Right lobe of liver (tissue), 6 donors: ENCODE results near the gene ENTR1. TPM values are rescaled to one million over a fixed set of nuclear protein-coding genes. Genes with fewer than 3 reads are reported as not detected.

Experiments
- ATAC-seq, 4 donors: fragments of 200-7000 bp; cut with Tn5 transposase; one replicate each; pipeline ENCODE4 v1.9.1; 2020; ENCODE audit warnings: mild to moderate bottlenecking in 4 of 4, moderate library complexity in 4 of 4
- DNase-seq, 3 donors: peaks; one replicate each; pipeline ENCODE4 v3.0.0-alpha.2; 2020
- H3K27ac ChIP-seq, 3 donors: fragments of 200-600 bp; one replicate each; pipeline ENCODE4 v1.8.0; 2022
- H3K27me3 ChIP-seq, 2 donors: fragments of 200-600 bp; one replicate each; pipeline ENCODE4 v1.8.0; 2022
- H3K36me3 ChIP-seq, 4 donors: fragments of 200-600 bp; sonication (generic) in 1 of 4; one replicate each; pipeline versions ENCODE4 v1.5.1 to v1.8.0; 2017 to 2022; ENCODE audit warnings: control low read depth in 1 of 4
- H3K4me1 ChIP-seq, 4 donors: fragments of 200-600 bp; sonication (generic) in 1 of 4; one replicate each; pipeline versions ENCODE4 v1.5.1 to v1.8.0; 2017 to 2022; ENCODE audit warnings: control low read depth in 1 of 4
- H3K4me3 ChIP-seq, 3 donors: fragments of 200-600 bp; one replicate each; pipeline ENCODE4 v1.8.0; 2022
- H3K9me3 ChIP-seq, 4 donors: fragments of 200-600 bp; sonication (generic) in 1 of 4; one replicate each; pipeline versions ENCODE4 v1.5.1 to v1.8.0; 2017 to 2022; ENCODE audit warnings: control low read depth in 1 of 4
- CTCF ChIP-seq, 4 donors: fragments of 200-600 bp in 3 of 4; fragments of 450-650 bp in 1 of 4; IDR thresholded peaks; one replicate each; pipeline versions ENCODE4 v1.5.1 to v1.8.0; 2016 to 2022; ENCODE audit warnings: antibody characterized with exemption in 4 of 4, mild to moderate bottlenecking in 2 of 4
- POLR2A ChIP-seq: fragments of 450-650 bp; IDR thresholded peaks from one replicate; pipeline ENCODE4 v1.6.1; 2017; ENCODE audit warnings: antibody characterized with exemption, mild to moderate bottlenecking
- WGBS: methylation state at CpG from one replicate; pipeline ENCODE4 v1.1.6; 2018; ENCODE audit warnings: low coverage, low lambda C conversion rate; ENCODE audit not compliant: insufficient coverage; ENCODE audit errors: missing lambda C conversion rate; 5-methylcytosine and 5-hydroxymethylcytosine counted together
- intact Hi-C, 2 donors: fragments of 100-400 bp; cut with DNase I; formaldehyde crosslinking; loops; one replicate each; pipeline versions ENCODE4 v1.11.2 to v1.14.1; 2022
- total RNA-seq, 6 experiments: library from RNA; depleted of rRNA in 2 of 6; stranded (reverse); fragments of >200 nt in 2 of 6; fragmentation: NEBNext Ultra II Directional in 3 of 6; extraction: Animal tissue kit (Norgen Biotek cat#: 25700) in 3 of 6; gene quantifications; one replicate each; pipeline versions ENCODE4 v1.1.0 to v1.2.4, GENCODE V29; 2016 to 2023
- donor health status: DM: no; HTN: yes; CAD: no.
- donor health status: DM: no; HTN: no; CAD: no.
- donor health status: DM: no; HTN: no; CAD: no.
- donor health status: DM: no; HTN: yes; CAD: no.
- donor health status: DM: no; HTN: yes; CAD: no.

Gene ENTR1
- total RNA-seq, 6 experiments from 2014 or later = 27.9 to 53.5 (median 35.4) TPM

- peaks cover 0 to 33% (median 11%) of the 10 kb centered on the region in 4 donors for H3K36me3 ChIP-seq
- DNase-seq = no peak
- peaks cover 0 to 13% (median 2%) of the 10 kb centered on the region in 4 donors for H3K4me1 ChIP-seq
- no peak for ATAC-seq
- no peak overlapping the region for H3K4me3 ChIP-seq
- no peak for TF ChIP-seq POLR2A
- H3K27me3 ChIP-seq = no peaks in the 10 kb centered on the region
- no peaks in the 10 kb centered on the region for H3K9me3 ChIP-seq
- 100% methylated on average over 1 of the region's 13 CpGs for WGBS
- H3K27ac ChIP-seq = no peak overlapping the region
- intact Hi-C loops = no loop called here
These were observed 8.3 kb downstream of the ENTR1 start for GRCh38 chr9:136402067-136402466.

GRCh38 chr9:136401173-136401922, 9.1 kb downstream of the ENTR1 start:
- no peak for ATAC-seq
- intact Hi-C loops = no loop called here

GRCh38 chr9:136400038-136400834, 10.2 kb downstream of the ENTR1 start, which contains the start of gene SNAPC4:
SNAPC4 (minus strand) TSS chr9:136400170; CDS start chr9:136398428, 1,742 bp downstream.
- peaks cover 0 to 19% (median 8%) of the 10 kb centered on the region in 4 donors for H3K36me3 ChIP-seq
- peak; percentile 90 for DNase-seq
- no peaks in the 10 kb centered on the region for H3K27me3 ChIP-seq
- WGBS = 0% methylated on average over 6 of the region's 71 CpGs
- intact Hi-C loops = no loop called here
- peak; percentile 97 for TF ChIP-seq CTCF (IDR thresholded peaks at IDR 0.05)
- TF ChIP-seq POLR2A = peak; percentile 71
- H3K27ac ChIP-seq = peak within 1 kb of the TSS; percentile 23 to 55 (median 51)
- H3K4me3 ChIP-seq = peak within 1 kb of the TSS; percentile 96 to 99 (median 97)
- H3K9me3 ChIP-seq = no peaks in the 10 kb centered on the region
- ATAC-seq = peak; percentile 80 to 89 (median 82)
- H3K4me1 ChIP-seq = peaks cover 0 to 28% (median 10%) of the 10 kb centered on the region in 4 donors

More at GRCh38 chr9:136401173-136401922, 9.1 kb downstream of the ENTR1 start:
- no peak for DNase-seq
- Histone ChIP-seq H3K36me3 (peaks cover 0 to 27% (median 10%) of the 10 kb centered on the region in 4 donors), H3K9me3 (no peaks in the 10 kb centered on the region), H3K27ac (no peak overlapping the region), H3K27me3 (no peaks in the 10 kb centered on the region), H3K4me1 (peaks cover 0 to 19% (median 5%) of the 10 kb centered on the region in 4 donors), H3K4me3 (no peak overlapping the region)
- 82% methylated on average over 5 of the region's 18 CpGs for WGBS
- no peak for TF ChIP-seq POLR2A
- no peak for TF ChIP-seq CTCF (IDR thresholded peaks at IDR 0.05)

- DNase-seq = peak in 1 of 3 donors; percentile 62
- TF ChIP-seq CTCF (IDR thresholded peaks at IDR 0.05) = no peak
- TF ChIP-seq POLR2A = no peak
- 5% methylated on average over 4 of the region's 67 CpGs for WGBS
- Histone ChIP-seq H3K27ac (peak overlapping the region; percentile 23 to 55 (median 51)), H3K27me3 (no peaks in the 10 kb centered on the region), H3K9me3 (no peaks in the 10 kb centered on the region), H3K4me3 (peak overlapping the region; percentile 96 to 99 (median 97)), H3K36me3 (peaks cover 0 to 20% (median 8%) of the 10 kb centered on the region in 4 donors), H3K4me1 (peaks cover 0 to 33% (median 13%) of the 10 kb centered on the region in 4 donors)
- intact Hi-C loops = no loop called here
- ATAC-seq = peak; percentile 5 to 33 (median 12)
These were observed 11.0 kb downstream of the ENTR1 start for GRCh38 chr9:136399176-136400037.
